KOPT-K1 (cell line): ENCODE data around the gene NRROS.

Experiments used
- H3K27ac ChIP-seq: fragments of 200-600 bp; sonication (generic); 2 replicates; pipeline ENCODE4 v1.5.1; 2016; ENCODE audit warnings: antibody characterized with exemption, mild to moderate bottlenecking, low read depth, low read length; ENCODE audit not compliant: poor library complexity, severe bottlenecking
- H3K36me3 ChIP-seq: fragments of 200-600 bp; sonication (generic); 2 replicates; pipeline ENCODE4 v1.5.1; 2017; ENCODE audit warnings: antibody characterized with exemption, mild to moderate bottlenecking, low read length, moderate library complexity; ENCODE audit not compliant: insufficient read depth
- H3K9me3 ChIP-seq: fragments of 200-600 bp; sonication (generic); 2 replicates; pipeline ENCODE4 v1.5.1; 2017; ENCODE audit warnings: antibody characterized with exemption, low read length, mild to moderate bottlenecking; ENCODE audit not compliant: insufficient read depth, poor library complexity, severe bottlenecking

Gene NRROS

DNA sequence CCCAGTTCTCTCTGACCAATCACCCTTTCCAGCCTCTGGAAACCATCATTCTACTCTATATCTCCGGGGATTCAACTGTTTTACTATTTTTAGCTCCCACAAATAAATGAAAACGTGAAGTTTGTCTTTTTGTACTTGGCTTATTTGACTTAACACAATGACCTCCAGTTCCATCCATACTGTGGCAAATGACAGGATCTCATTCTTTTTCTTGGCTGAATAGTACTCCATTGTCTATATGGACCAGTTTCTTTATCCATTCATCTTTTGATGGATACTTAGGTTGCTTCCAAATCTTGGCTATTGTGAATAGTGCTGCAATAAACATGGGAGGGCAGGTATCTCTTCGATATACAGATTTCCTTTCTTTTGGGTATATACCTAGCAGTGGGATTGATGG, 34.1 kb downstream of the NRROS start:
- H3K36me3 ChIP-seq: peaks cover 17% of the 10 kb centered on the region; the same call in 1 of the 2 replicates
- no peaks in the 10 kb centered on the region for H3K9me3 ChIP-seq
- H3K27ac ChIP-seq: no peak overlapping the region

GRCh38 chr3:196677353-196677752, 37.9 kb downstream of the NRROS start:
- Histone ChIP-seq H3K9me3 (peaks cover 9% of the 10 kb centered on the region), H3K36me3 (peaks cover 23% of the 10 kb centered on the region; the same call in 1 of the 2 replicates), H3K27ac (no peak overlapping the region)

DNA sequence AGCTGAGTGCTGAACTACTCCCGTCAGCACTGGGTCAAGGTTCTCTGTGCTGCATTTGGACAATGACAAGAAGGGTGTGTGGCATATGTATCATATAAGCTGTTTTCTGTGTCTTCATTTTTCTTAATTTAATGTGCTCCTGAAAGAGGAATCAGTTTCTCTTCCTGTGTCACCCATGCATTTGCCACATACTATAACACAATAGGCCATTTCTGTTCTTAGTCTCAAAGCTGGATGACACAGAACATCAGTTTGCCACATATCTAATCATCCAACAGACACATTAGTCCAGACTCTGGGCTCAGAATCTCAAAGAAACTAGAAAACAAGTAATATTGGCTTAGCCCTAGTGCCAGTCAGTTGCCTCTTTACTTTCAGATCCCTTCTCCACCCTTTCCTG, 38.4 kb downstream of the NRROS start:
- Histone ChIP-seq H3K36me3 (peaks cover 26% of the 10 kb centered on the region; the same call in 1 of the 2 replicates), H3K9me3 (peaks cover 15% of the 10 kb centered on the region), H3K27ac (no peak overlapping the region)

DNA sequence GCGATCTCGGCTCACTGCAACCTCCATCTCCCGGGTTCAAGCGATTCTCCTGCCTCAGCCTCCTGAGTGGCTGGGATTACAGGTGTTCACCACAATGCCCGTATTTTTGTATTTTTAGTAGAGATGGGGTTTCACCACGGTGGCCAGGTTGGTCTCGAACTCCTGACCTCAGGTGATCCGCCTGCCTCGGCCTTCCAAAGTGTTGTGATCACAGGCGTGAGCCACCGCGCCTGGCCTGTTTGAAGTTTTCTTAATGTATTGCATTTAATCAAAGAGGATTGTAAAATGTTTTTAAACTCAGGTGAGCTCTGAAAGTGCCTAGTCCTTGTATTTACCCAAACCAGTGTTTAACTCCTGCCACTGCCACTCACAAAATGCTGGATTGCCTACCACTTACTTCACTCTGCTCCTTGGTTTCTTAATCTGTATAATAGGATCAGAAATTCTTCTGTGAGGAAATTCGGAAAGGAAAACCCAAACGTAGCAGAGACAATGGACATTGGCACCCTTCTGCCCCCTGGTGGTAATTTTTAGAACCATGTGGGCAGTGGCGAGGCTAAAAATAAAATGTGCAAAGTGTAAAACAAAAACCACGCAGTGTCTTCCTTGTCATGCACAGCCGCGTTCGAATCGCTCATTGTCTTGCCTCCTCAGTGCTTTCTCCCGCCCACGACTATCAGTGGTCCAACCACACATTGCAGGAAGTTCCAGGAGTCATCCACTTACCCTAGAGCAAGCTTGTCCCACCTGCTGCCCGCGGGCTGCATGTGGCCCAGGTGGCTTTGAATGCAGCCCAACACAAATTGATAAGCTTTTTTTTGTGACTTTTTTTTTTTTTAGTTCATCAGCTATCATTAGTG, 45.3 kb downstream of the NRROS start:
- peaks cover 15% of the 10 kb centered on the region; the same call in 1 of the 2 replicates for H3K36me3 ChIP-seq
- H3K9me3 ChIP-seq: peaks cover 23% of the 10 kb centered on the region
- H3K27ac ChIP-seq: peak overlapping the region; percentile 56

- H3K36me3 ChIP-seq: peaks cover 15% of the 10 kb centered on the region; the same call in 1 of the 2 replicates
- H3K9me3 ChIP-seq: peaks cover 20% of the 10 kb centered on the region
- H3K27ac ChIP-seq: no peak overlapping the region
Observed at GRCh38 chr3:196686436-196686835, 46.9 kb downstream of the NRROS start.

GRCh38 chr3:196688349-196688748, 48.9 kb downstream of the NRROS start:
- H3K9me3 ChIP-seq: peaks cover 4% of the 10 kb centered on the region

GRCh38 chr3:196689941-196690660, 50.6 kb downstream of the NRROS start:
- H3K9me3 ChIP-seq: no peaks in the 10 kb centered on the region
- H3K27ac ChIP-seq: no peak overlapping the region
- no peaks in the 10 kb centered on the region for H3K36me3 ChIP-seq

More at GRCh38 chr3:196688349-196688748, 48.9 kb downstream of the NRROS start:
- no peak overlapping the region for H3K27ac ChIP-seq
- 0 out of 2 replicates have a peak, but pooled peaks cover 2% of the 10 kb centered on the region for H3K36me3 ChIP-seq

GRCh38 chr3:196691386-196691785, 51.9 kb downstream of the NRROS start:
- Histone ChIP-seq H3K9me3 (no peaks in the 10 kb centered on the region), H3K27ac (no peak overlapping the region), H3K36me3 (no peaks in the 10 kb centered on the region)

- Histone ChIP-seq H3K27ac (peak overlapping the region; percentile 2), H3K9me3 (no peaks in the 10 kb centered on the region), H3K36me3 (no peaks in the 10 kb centered on the region)
Observed at GRCh38 chr3:196694202-196694638, 54.7 kb downstream of the NRROS start.

DNA sequence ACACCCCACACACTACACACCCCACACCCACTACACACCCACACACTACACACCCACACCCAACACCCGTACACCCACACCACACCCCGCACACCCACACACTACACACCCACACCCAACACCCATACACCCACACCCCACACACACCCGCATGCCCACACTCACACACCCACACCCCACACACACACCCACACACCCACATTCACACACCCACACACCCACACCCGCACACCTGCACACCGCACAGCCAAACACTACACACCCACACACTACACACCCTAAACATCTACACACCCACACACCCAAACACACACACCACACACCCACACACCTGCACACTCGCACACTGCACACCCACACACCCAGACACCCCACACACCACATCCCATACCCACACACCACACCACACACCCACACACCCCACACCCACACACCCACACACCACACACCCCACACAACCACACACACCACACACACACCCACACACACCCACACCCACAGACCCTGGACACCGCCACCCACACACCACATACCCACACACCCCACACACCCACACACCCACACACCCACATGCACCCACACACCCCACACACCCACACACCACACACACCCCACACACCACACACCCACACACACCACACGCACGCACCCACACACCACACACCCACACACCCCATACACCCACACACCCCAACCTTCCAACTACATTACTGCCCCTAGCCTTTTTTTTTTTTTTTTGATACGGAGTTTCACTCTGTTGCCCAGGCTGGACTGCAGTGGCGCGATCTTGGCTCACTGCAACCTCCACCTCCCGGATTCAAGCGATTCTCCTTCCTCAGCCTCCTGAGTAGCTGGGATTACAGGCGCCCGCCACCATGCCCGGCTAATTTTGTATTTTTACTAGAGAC, 55.7 kb downstream of the NRROS start:
- no peak overlapping the region for H3K27ac ChIP-seq

GRCh38 chr3:196695849-196696226, 56.3 kb downstream of the NRROS start:
- no peak overlapping the region for H3K27ac ChIP-seq
- no peaks in the 10 kb centered on the region for H3K9me3 ChIP-seq
- no peaks in the 10 kb centered on the region for H3K36me3 ChIP-seq

More for the DNA sequence above, 55.7 kb downstream of the NRROS start:
- Histone ChIP-seq H3K36me3 (no peaks in the 10 kb centered on the region), H3K9me3 (no peaks in the 10 kb centered on the region)

- Histone ChIP-seq H3K36me3 (no peaks in the 10 kb centered on the region), H3K27ac (no peak overlapping the region), H3K9me3 (no peaks in the 10 kb centered on the region)
Observed at GRCh38 chr3:196697270-196697669, 57.8 kb downstream of the NRROS start.

- Histone ChIP-seq H3K27ac (no peak overlapping the region), H3K36me3 (no peaks in the 10 kb centered on the region), H3K9me3 (no peaks in the 10 kb centered on the region)
Observed at GRCh38 chr3:196699749-196700148, 60.3 kb downstream of the NRROS start.

GRCh38 chr3:196700801-196701200, 61.3 kb downstream of the NRROS start:
- Histone ChIP-seq H3K27ac (no peak overlapping the region), H3K9me3 (no peaks in the 10 kb centered on the region), H3K36me3 (no peaks in the 10 kb centered on the region)
